Smooth muscle cell (in vitro differentiated cells): ENCODE data around the gene ZNF222. TPM values are rescaled to one million over a fixed set of nuclear protein-coding genes. Genes with fewer than 3 reads are reported as not detected.

Experiments
- DNase-seq: peaks from one replicate; lab custom pipeline; 2025; ENCODE audit not compliant: unreplicated experiment; lab: John Stamatoyannopoulos, UW
- H2AFZ ChIP-seq: fragments of 200-600 bp; sonication (generic); 2 replicates; pipeline ENCODE4 v1.6.0; 2016; ENCODE audit warnings: antibody characterized with exemption, low read depth, mild to moderate bottlenecking
- H3F3A ChIP-seq: fragments of 200-600 bp; sonication (generic); 2 replicates; pipeline ENCODE4 v1.6.0; 2017; ENCODE audit warnings: antibody characterized with exemption, low read depth
- H3K27ac ChIP-seq: fragments of 200-600 bp; sonication (generic); 2 replicates; pipeline ENCODE4 v1.5.1; 2016; ENCODE audit warnings: low read depth, mild to moderate bottlenecking
- H3K27me3 ChIP-seq: fragments of 200-600 bp; sonication (generic); 2 replicates; pipeline ENCODE4 v1.6.1; 2016; ENCODE audit warnings: low read depth, mild to moderate bottlenecking
- H3K36me3 ChIP-seq: fragments of 200-600 bp; sonication (generic); 2 replicates; pipeline ENCODE4 v1.5.1; 2016; ENCODE audit warnings: low read depth
- H3K4me1 ChIP-seq: fragments of 200-600 bp; sonication (generic); 2 replicates; pipeline ENCODE4 v1.5.1; 2016; ENCODE audit warnings: low read depth
- H3K4me2 ChIP-seq: fragments of 200-600 bp; sonication (generic); 2 replicates; pipeline ENCODE4 v1.6.0; 2016; ENCODE audit warnings: mild to moderate bottlenecking
- H3K4me3 ChIP-seq: fragments of 200-600 bp; sonication (generic); 2 replicates; pipeline ENCODE4 v1.5.1; 2016; ENCODE audit warnings: mild to moderate bottlenecking
- H3K79me2 ChIP-seq: fragments of 200-600 bp; sonication (generic); 2 replicates; pipeline ENCODE4 v1.6.0; 2016; ENCODE audit warnings: low read depth, mild to moderate bottlenecking
- H3K9ac ChIP-seq: fragments of 200-600 bp; sonication (generic); 2 replicates; pipeline ENCODE4 v1.6.0; 2016; ENCODE audit warnings: low read depth
- H3K9me3 ChIP-seq: fragments of 200-600 bp; sonication (generic); replicated peaks from 2 replicates; pipeline ENCODE4 v1.5.1; 2016; ENCODE audit warnings: low read depth
- H4K20me1 ChIP-seq: fragments of 200-600 bp; sonication (generic); 2 replicates; pipeline ENCODE4 v1.6.0; 2016; ENCODE audit warnings: low read depth
- CTCF ChIP-seq: fragments of 200-600 bp; sonication (generic); IDR thresholded peaks from 2 replicates; pipeline ENCODE4 v1.5.1; 2017; ENCODE audit warnings: borderline replicate concordance, mild to moderate bottlenecking, antibody characterized with exemption; ENCODE audit not compliant: insufficient read depth, poor library complexity, severe bottlenecking
- WGBS: methylation state at CpG from one replicate; pipeline ENCODE4 v1.1.7; 2016; ENCODE audit warnings: low lambda C conversion rate; 5-methylcytosine and 5-hydroxymethylcytosine counted together
- polyA plus RNA-seq: library from polyadenylated mRNA; unstranded; fragments of >200 nt; fragmentation: Nextera tagmentation; extraction: Ambion mirVana; gene quantifications from 2 replicates; pipeline ENCODE4 v1.2.1, GENCODE V29; 2016
- total RNA-seq: library from RNA; depleted of rRNA; stranded (reverse); fragments of >200 nt; gene quantifications from 2 replicates; pipeline ENCODE4 v1.2.3, GENCODE V29; 2014

ZNF222 gene
- total and polyA plus RNA-seq, 2 experiments from 2014 or later: 5.3 to 5.9 TPM

- no peak overlapping the region for H3K27ac ChIP-seq
- no peak for TF ChIP-seq CTCF
Measured at GRCh38 chr19:44055870-44056269, 30.7 kb downstream of the ZNF222 start.

GRCh38 chr19:44059229-44059628 is 34.0 kb downstream of the ZNF222 start:
- WGBS: 95% methylated on average over 2 of the region's 2 CpGs
- H3K36me3 ChIP-seq: peaks cover 43% of the 10 kb centered on the region
- DNase-seq: no peak

More at GRCh38 chr19:44055870-44056269, 30.7 kb downstream of the ZNF222 start:
- Histone ChIP-seq H3K27me3 (no peaks in the 10 kb centered on the region), H3K9me3 (no peaks in the 10 kb centered on the region), H4K20me1 (no peaks in the 10 kb centered on the region), H3K4me2 (no peak overlapping the region), H2AFZ (no peak overlapping the region), H3K9ac (no peak overlapping the region), H3K4me3 (no peak overlapping the region), H3K36me3 (peaks cover 13% of the 10 kb centered on the region), H3F3A (no peaks in the 10 kb centered on the region), H3K4me1 (peaks cover 8% of the 10 kb centered on the region), H3K79me2 (peaks cover 17% of the 10 kb centered on the region)
- DNase-seq: no peak
- 91% methylated on average over 5 of the region's 5 CpGs for WGBS

GRCh38 chr19:44061038-44061437 is 35.9 kb downstream of the ZNF222 start:
- no peak for DNase-seq
- Histone ChIP-seq H3F3A (no peaks in the 10 kb centered on the region), H3K36me3 (peaks cover 53% of the 10 kb centered on the region), H3K27me3 (no peaks in the 10 kb centered on the region), H3K4me2 (no peak overlapping the region), H4K20me1 (no peaks in the 10 kb centered on the region), H3K4me3 (no peak overlapping the region), H3K79me2 (no peaks in the 10 kb centered on the region), H3K27ac (no peak overlapping the region), H2AFZ (no peak overlapping the region), H3K9me3 (peaks cover 4% of the 10 kb centered on the region), H3K4me1 (no peaks in the 10 kb centered on the region), H3K9ac (no peak overlapping the region)
- WGBS: 94% methylated on average over 1 of the region's 1 CpG
- no peak for TF ChIP-seq CTCF

More at GRCh38 chr19:44059229-44059628, 34.0 kb downstream of the ZNF222 start:
- no peaks in the 10 kb centered on the region for H4K20me1 ChIP-seq
- H3K27me3 ChIP-seq: no peaks in the 10 kb centered on the region
- TF ChIP-seq CTCF: no peak
- H3K4me3 ChIP-seq: no peak overlapping the region
- no peaks in the 10 kb centered on the region for H3K79me2 ChIP-seq
- H3F3A ChIP-seq: no peaks in the 10 kb centered on the region
- no peak overlapping the region for H2AFZ ChIP-seq
- no peak overlapping the region for H3K4me2 ChIP-seq
- H3K9ac ChIP-seq: no peak overlapping the region
- H3K9me3 ChIP-seq: no peaks in the 10 kb centered on the region
- no peaks in the 10 kb centered on the region for H3K4me1 ChIP-seq
- no peak overlapping the region for H3K27ac ChIP-seq

GRCh38 chr19:44066305-44066704 is 41.1 kb downstream of the ZNF222 start:
- TF ChIP-seq CTCF: no peak
- H3K36me3 ChIP-seq: peaks cover 60% of the 10 kb centered on the region
- DNase-seq: no peak

More at GRCh38 chr19:44066305-44066704, 41.1 kb downstream of the ZNF222 start:
- Histone ChIP-seq H3K4me2 (no peak overlapping the region), H3K27me3 (no peaks in the 10 kb centered on the region), H3K9ac (no peak overlapping the region), H3K4me3 (no peak overlapping the region), H4K20me1 (no peaks in the 10 kb centered on the region), H3K4me1 (no peaks in the 10 kb centered on the region), H3K27ac (no peak overlapping the region), H3K79me2 (no peaks in the 10 kb centered on the region), H3K9me3 (peaks cover 16% of the 10 kb centered on the region), H2AFZ (no peak overlapping the region), H3F3A (no peaks in the 10 kb centered on the region)
- 65% methylated on average over 3 of the region's 3 CpGs for WGBS
